ENCODE measurements around the gene STUB1. TPM values are rescaled to one million over a fixed set of nuclear protein-coding genes. Genes with fewer than 3 reads are reported as not detected.

The STUB1 gene
- total RNA-seq, 5 donors from 2014 or later (not counting 1 experiment from before 2014, with no cell fraction given), result 67.3 to 119 (median 114) TPM

DNA sequence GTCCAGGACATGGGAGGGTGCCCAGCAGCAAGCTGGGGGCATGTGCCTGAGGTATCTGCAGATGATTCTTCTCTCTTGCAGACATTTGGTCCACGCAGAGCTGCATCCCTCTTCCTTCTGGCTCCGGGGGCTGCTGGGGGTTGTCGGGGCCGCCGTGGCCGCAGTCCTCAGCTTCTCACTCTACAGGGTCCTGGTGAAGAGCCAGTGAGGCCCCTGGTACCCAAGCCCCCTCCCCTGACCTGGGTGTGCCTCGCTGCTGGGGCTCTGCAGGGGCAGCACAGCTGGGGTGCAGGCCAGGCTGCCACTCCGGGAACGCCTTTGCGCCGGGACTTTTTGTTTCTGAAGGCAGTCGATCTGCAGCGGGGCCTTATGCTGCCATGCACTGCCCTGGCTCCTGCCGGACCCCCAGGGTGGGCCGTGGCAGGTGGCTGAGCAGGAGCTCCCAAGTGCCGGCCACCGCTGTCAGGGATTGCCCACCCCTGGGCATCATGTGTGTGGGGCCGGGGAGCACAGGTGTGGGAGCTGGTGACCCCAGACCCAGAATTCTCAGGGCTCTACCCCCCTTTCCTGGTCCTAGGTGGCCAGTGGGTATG, 6.7 kb upstream of the STUB1 start:
- H3K27me3 Mint-ChIP-seq, result peaks cover 0 to 6% of the 10 kb centered on the region in 2 donors
- ATAC-seq (replicated peaks in 1 of 4) (no peak), DNase-seq (no peak)
- no peak overlapping the region for H3K27ac ChIP-seq (ENCODE audit: low read length)
- no peak overlapping the region for H3K27ac Mint-ChIP-seq
- no peak overlapping the region for H3K4me3 ChIP-seq (ENCODE audit: control insufficient read depth in 1 of 2, extremely low read depth in 1 of 2, low read length in 1 of 2)
- WGBS (ENCODE audit: insufficient coverage), result 95% methylated on average over 15 of the region's 18 CpGs
- no peaks in the 10 kb centered on the region for H3K9me3 ChIP-seq
- H3K4me1 ChIP-seq (ENCODE audit: control insufficient read depth in 1 of 2, extremely low read depth in 1 of 2, insufficient read depth in 2 of 2, low read length in 2 of 2), result peaks cover 0 to 40% of the 10 kb centered on the region in 2 experiments
- H3K36me3 ChIP-seq (ENCODE audit: control insufficient read depth in 2 of 2, extremely low read depth in 1 of 2, insufficient read depth in 1 of 2, low read length in 1 of 2), result peaks cover 14 to 39% of the 10 kb centered on the region in 2 donors
- peaks cover 7% of the 10 kb centered on the region for H3K36me3 Mint-ChIP-seq
- H3K9me3 Mint-ChIP-seq, result no peaks in the 10 kb centered on the region
- CTCF ChIA-PET, result interaction anchor here in 1 of 2 donors (0.6 kb wide), 1 partner anchor 707 kb away, joined by 4 read pairs; no protein-coding TSS in a partner anchor
- H3K4me3 Mint-ChIP-seq, result no peak overlapping the region
- peaks cover 0 to 25% of the 10 kb centered on the region in 2 experiments for H3K27me3 ChIP-seq (replicated peaks in 1 of 2; ENCODE audit: control insufficient read depth in 2 of 2, extremely low read depth in 1 of 2, insufficient read depth in 2 of 2, low read length in 1 of 2)
- peaks cover 0 to 20% (median 17%) of the 10 kb centered on the region in 3 donors for H3K4me1 Mint-ChIP-seq
- POLR2A ChIA-PET, result no interaction called here

DNA sequence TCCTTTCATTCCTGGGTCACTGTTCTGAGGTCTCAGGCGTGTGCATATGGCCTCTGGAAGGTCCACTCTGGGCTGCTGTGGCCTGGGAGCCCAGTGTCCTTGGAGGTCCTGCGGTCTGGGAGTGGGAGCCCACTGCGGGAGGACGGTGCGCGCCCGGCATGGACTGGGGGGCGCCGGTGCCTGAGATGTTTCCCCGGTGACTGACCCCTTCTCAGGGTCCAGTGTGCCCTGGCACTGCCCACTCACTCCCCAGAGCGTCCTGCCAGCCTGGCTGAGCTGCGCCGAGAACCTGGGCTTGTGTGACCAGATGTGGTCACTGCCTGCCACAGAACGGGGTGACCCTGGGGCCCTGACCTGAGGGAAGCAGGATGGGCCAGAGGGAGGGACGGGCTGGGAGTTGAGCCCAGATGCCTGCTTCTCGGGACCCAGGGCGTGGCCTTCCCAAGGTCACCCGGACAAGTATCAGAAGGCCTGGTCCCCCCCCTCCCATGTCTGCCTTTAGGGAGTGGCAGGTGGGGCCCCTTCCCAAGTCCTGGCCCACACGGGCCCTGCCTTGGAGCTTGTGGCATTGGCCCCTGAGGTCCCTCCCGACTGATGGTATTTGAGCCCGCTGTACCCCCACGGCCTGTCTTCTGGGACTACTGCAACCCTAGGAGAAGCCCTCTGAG, 5.9 kb upstream of the STUB1 start:
- Histone ChIP-seq H3K9me3 (no peaks in the 10 kb centered on the region), H3K4me3 (ENCODE audit: control insufficient read depth in 1 of 2, extremely low read depth in 1 of 2, low read length in 1 of 2) (no peak overlapping the region), H3K4me1 (ENCODE audit: control insufficient read depth in 1 of 2, extremely low read depth in 1 of 2, insufficient read depth in 2 of 2, low read length in 2 of 2) (peaks cover 0 to 38% of the 10 kb centered on the region in 2 experiments), H3K27ac (ENCODE audit: low read length) (no peak overlapping the region), H3K36me3 (ENCODE audit: control insufficient read depth in 2 of 2, extremely low read depth in 1 of 2, insufficient read depth in 1 of 2, low read length in 1 of 2) (peaks cover 14 to 35% of the 10 kb centered on the region in 2 donors), H3K27me3 (replicated peaks in 1 of 2; ENCODE audit: control insufficient read depth in 2 of 2, extremely low read depth in 1 of 2, insufficient read depth in 2 of 2, low read length in 1 of 2) (peaks cover 0 to 25% of the 10 kb centered on the region in 2 experiments)
- ChIA-PET CTCF (no interaction called here), POLR2A (no interaction called here)
- Mint-ChIP-seq H3K4me3 (no peak overlapping the region), H3K27ac (no peak overlapping the region), H3K4me1 (peaks cover 6 to 21% (median 20%) of the 10 kb centered on the region in 3 donors), H3K9me3 (no peaks in the 10 kb centered on the region), H3K27me3 (peaks cover 0 to 6% of the 10 kb centered on the region in 2 donors), H3K36me3 (peaks cover 7% of the 10 kb centered on the region)
- no peak for DNase-seq
- ATAC-seq (replicated peaks in 1 of 4), result no peak
- WGBS (ENCODE audit: insufficient coverage), result 93% methylated on average over 22 of the region's 22 CpGs

DNA sequence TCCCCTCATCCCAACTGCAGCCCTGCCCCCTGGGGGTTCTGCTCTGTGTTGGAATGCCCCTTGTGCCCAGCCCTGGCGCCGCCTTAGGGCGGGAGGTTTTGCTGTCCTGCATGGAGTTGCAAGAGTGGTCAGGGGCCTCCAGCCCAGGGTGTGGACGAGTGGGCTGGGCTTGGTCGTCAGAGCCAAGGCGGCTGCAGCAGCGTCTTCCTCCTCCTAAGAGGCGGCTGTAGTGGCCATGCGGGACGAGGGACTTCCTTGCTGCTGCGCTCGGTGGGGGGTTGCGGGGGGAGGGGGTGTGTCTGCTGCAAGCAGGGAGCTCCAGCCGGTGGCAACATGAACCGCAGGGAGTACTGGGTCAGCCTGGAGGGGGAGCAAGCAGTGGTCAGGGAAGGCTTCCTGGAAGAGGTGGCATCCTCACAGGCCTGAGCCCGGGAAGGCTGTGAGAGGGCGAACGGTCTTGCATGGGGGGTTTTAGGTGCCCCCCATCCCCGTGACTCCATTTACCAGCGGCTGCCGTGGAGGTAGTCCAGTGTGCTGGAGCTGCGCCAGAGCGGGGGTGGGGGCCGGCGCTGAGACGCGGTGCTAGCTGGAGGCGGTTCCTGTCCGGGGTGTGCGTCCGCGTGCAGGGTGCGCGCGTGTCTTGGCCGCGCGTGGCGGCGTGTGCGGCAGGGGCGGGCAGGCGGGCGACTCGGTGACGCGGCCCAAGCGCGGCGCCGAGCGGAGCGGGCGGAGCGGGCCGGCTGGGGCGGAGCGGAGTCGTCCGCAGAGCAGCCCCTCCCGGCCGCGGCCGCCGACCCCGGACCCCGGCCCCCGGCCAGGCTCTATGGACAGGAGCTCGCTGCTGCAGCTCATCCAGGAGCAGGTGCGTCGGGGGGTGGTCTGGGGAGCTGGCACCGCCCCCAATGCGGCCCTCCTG, 5.0 kb upstream of the STUB1 start, which contains the start of gene RHBDL1:
TSS of gene RHBDL1 (plus strand) at position 704 of the 916 bp plus-strand sequence. CDS start at position 824, 120 bp downstream.
- peaks cover 14 to 26% of the 10 kb centered on the region in 2 donors for H3K36me3 ChIP-seq (ENCODE audit: control insufficient read depth in 2 of 2, extremely low read depth in 1 of 2, insufficient read depth in 1 of 2, low read length in 1 of 2)
- H3K4me1 ChIP-seq (ENCODE audit: control insufficient read depth in 1 of 2, extremely low read depth in 1 of 2, insufficient read depth in 2 of 2, low read length in 2 of 2), result peaks cover 0 to 43% of the 10 kb centered on the region in 2 experiments
- H3K4me1 Mint-ChIP-seq, result peaks cover 7 to 20% (median 19%) of the 10 kb centered on the region in 3 donors
- H3K9me3 ChIP-seq, result no peaks in the 10 kb centered on the region
- peaks cover 0 to 25% of the 10 kb centered on the region in 2 experiments for H3K27me3 ChIP-seq (replicated peaks in 1 of 2; ENCODE audit: control insufficient read depth in 2 of 2, extremely low read depth in 1 of 2, insufficient read depth in 2 of 2, low read length in 1 of 2)
- POLR2A ChIA-PET, result interaction anchor here in 1 of 2 donors (0.6 kb wide), 1 partner anchor 1545 kb away, joined by 8 read pairs; no protein-coding TSS in a partner anchor
- peak in 1 of 35 experiments; percentile 37 for DNase-seq
- H3K4me3 ChIP-seq (ENCODE audit: control insufficient read depth in 1 of 2, extremely low read depth in 1 of 2, low read length in 1 of 2), result peak within 1 kb of the TSS in 1 of 2 donors; percentile 23
- 8% methylated on average over 61 of the region's 73 CpGs for WGBS (ENCODE audit: insufficient coverage)
- H3K9me3 Mint-ChIP-seq, result no peaks in the 10 kb centered on the region
- no peak within 1 kb of the TSS for H3K27ac Mint-ChIP-seq
- H3K27ac ChIP-seq (ENCODE audit: low read length), result no peak within 1 kb of the TSS
- peaks cover 0 to 6% of the 10 kb centered on the region in 2 donors for H3K27me3 Mint-ChIP-seq
- ATAC-seq (replicated peaks in 1 of 4), result no peak
- peaks cover 7% of the 10 kb centered on the region for H3K36me3 Mint-ChIP-seq
- peak within 1 kb of the TSS in 2 of 3 donors; percentile 45 for H3K4me3 Mint-ChIP-seq
- CTCF ChIA-PET, result no interaction called here

- peaks cover 7 to 22% (median 21%) of the 10 kb centered on the region in 3 donors for H3K4me1 Mint-ChIP-seq
- ChIA-PET POLR2A (interaction anchor here (0.6 kb wide), 2 partner anchors 19 to 1544 kb away, joined by 6 to 8 read pairs; no protein-coding TSS in a partner anchor), CTCF (no interaction called here)
- Histone ChIP-seq H3K27ac (ENCODE audit: low read length) (no peak overlapping the region), H3K4me3 (ENCODE audit: control insufficient read depth in 1 of 2, extremely low read depth in 1 of 2, low read length in 1 of 2) (peak overlapping the region in 1 of 2 donors; percentile 23), H3K36me3 (ENCODE audit: control insufficient read depth in 2 of 2, extremely low read depth in 1 of 2, insufficient read depth in 1 of 2, low read length in 1 of 2) (peaks cover 10 to 18% of the 10 kb centered on the region in 2 donors), H3K4me1 (ENCODE audit: control insufficient read depth in 1 of 2, extremely low read depth in 1 of 2, insufficient read depth in 2 of 2, low read length in 2 of 2) (peaks cover 0 to 47% of the 10 kb centered on the region in 2 experiments), H3K9me3 (no peaks in the 10 kb centered on the region), H3K27me3 (replicated peaks in 1 of 2; ENCODE audit: control insufficient read depth in 2 of 2, extremely low read depth in 1 of 2, insufficient read depth in 2 of 2, low read length in 1 of 2) (peaks cover 0 to 25% of the 10 kb centered on the region in 2 experiments)
- no peak overlapping the region for H3K4me3 Mint-ChIP-seq
- peaks cover 0 to 6% of the 10 kb centered on the region in 2 donors for H3K27me3 Mint-ChIP-seq
- DNase-seq, result no peak
- no peak for ATAC-seq (replicated peaks in 1 of 4)
- H3K27ac Mint-ChIP-seq, result no peak overlapping the region
- 88% methylated on average over 14 of the region's 25 CpGs for WGBS (ENCODE audit: insufficient coverage)
- H3K36me3 Mint-ChIP-seq, result peaks cover 6% of the 10 kb centered on the region
- H3K9me3 Mint-ChIP-seq, result no peaks in the 10 kb centered on the region
Measured at GRCh38 chr16:675884-676564, 4.2 kb upstream of the STUB1 start.

- Mint-ChIP-seq H3K27ac (no peak overlapping the region), H3K27me3 (peaks cover 0 to 6% of the 10 kb centered on the region in 2 donors), H3K4me1 (peaks cover 7 to 27% (median 26%) of the 10 kb centered on the region in 3 donors), H3K4me3 (peak overlapping the region in 1 of 3 donors; percentile 45), H3K9me3 (no peaks in the 10 kb centered on the region), H3K36me3 (peaks cover 4% of the 10 kb centered on the region)
- peaks cover 9 to 15% of the 10 kb centered on the region in 2 donors for H3K36me3 ChIP-seq (ENCODE audit: control insufficient read depth in 2 of 2, extremely low read depth in 1 of 2, insufficient read depth in 1 of 2, low read length in 1 of 2)
- WGBS (ENCODE audit: insufficient coverage), result 94% methylated on average over 21 of the region's 21 CpGs
- POLR2A ChIA-PET, result interaction anchor here in 1 of 2 donors (0.6 kb wide), 1 partner anchor 19 kb away, joined by 6 read pairs; no protein-coding TSS in a partner anchor
- H3K4me1 ChIP-seq (ENCODE audit: control insufficient read depth in 1 of 2, extremely low read depth in 1 of 2, insufficient read depth in 2 of 2, low read length in 2 of 2), result peaks cover 0 to 52% of the 10 kb centered on the region in 2 experiments
- ATAC-seq (replicated peaks in 1 of 4), result no peak
- no peak for DNase-seq
- peaks cover 0 to 25% of the 10 kb centered on the region in 2 experiments for H3K27me3 ChIP-seq (replicated peaks in 1 of 2; ENCODE audit: control insufficient read depth in 2 of 2, extremely low read depth in 1 of 2, insufficient read depth in 2 of 2, low read length in 1 of 2)
- H3K9me3 ChIP-seq, result no peaks in the 10 kb centered on the region
- no peak overlapping the region for H3K27ac ChIP-seq (ENCODE audit: low read length)
- H3K4me3 ChIP-seq (ENCODE audit: control insufficient read depth in 1 of 2, extremely low read depth in 1 of 2, low read length in 1 of 2), result no peak overlapping the region
- CTCF ChIA-PET, result no interaction called here
Measured at GRCh38 chr16:676565-676902, 3.7 kb upstream of the STUB1 start.
